A549 (cell line): Measurements from ENCODE around the gene GATA6. TPM values are rescaled to one million over a fixed set of nuclear protein-coding genes. Genes with fewer than 3 reads are reported as not detected.

Source experiments
- ATAC-seq, 2 experiments: fragments of 200-7000 bp in 1 of 2; fragments of >200 bp in 1 of 2; cut with Nextera tagmentation in 1 of 2; cut with Tn5 transposase in 1 of 2; 3 replicates each; pipeline versions ENCODE4 v1.8.0 to v1.9.1; 2018 to 2020; ENCODE audit warnings: mild to moderate bottlenecking in 1 of 2, moderate library complexity in 1 of 2
- CTCF ChIA-PET: fragments of 300-600 bp; sonication (Branson Sonifier 250); formaldehyde crosslinking; extraction: SDS; loops from one replicate; lab custom pipeline; 2021; ENCODE audit warnings: antibody characterized with exemption, inconsistent platforms; lab: Yijun Ruan, JAX
- POLR2A ChIA-PET: fragments of 350-600 bp; formaldehyde crosslinking; extraction: SDS; loops from one replicate; lab custom pipeline; 2021; ENCODE audit warnings: antibody characterized with exemption, inconsistent platforms; lab: Yijun Ruan, JAX
- DNase-seq, 2 experiments: peaks; one replicate each; pipeline versions ENCODE4 v3.0.0 to v3.0.0-alpha.2; 2011 to 2016; ENCODE audit warnings: low read depth in 1 of 2, low spot score in 1 of 2
- FAIRE-seq: peaks from 2 replicates; lab custom pipeline; 2011; peaks lifted over from hg19 to GRCh38; lab: Jason Lieb, UNC
- H3K27ac ChIP-seq, 2 experiments: fragments of >200 bp; sonication (Bioruptor Twin); formaldehyde crosslinking; 3 replicates each; pipeline ENCODE4 v1.5.1; 2016 to 2017
- H3K4me1 ChIP-seq: fragments of >200 bp; sonication (Bioruptor Twin); formaldehyde crosslinking; 3 replicates; pipeline ENCODE4 v1.6.1; 2016
- H3K4me2 ChIP-seq: fragments of >200 bp; sonication (Bioruptor Twin); formaldehyde crosslinking; 3 replicates; pipeline ENCODE4 v1.6.1; 2016
- H3K4me3 ChIP-seq: fragments of >200 bp; sonication (Bioruptor Twin); formaldehyde crosslinking; 3 replicates; pipeline ENCODE4 v1.5.1; 2016
- H3K9me3 ChIP-seq: fragments of >200 bp; sonication (Bioruptor Twin); formaldehyde crosslinking; 3 replicates; pipeline ENCODE4 v1.6.1; 2016
- BHLHE40 ChIP-seq: IDR thresholded peaks from 2 replicates; pipeline ENCODE4 v1.6.1; 2012; ENCODE audit warnings: low read depth, low read length, inconsistent platforms
- CBX2 ChIP-seq: fragments of 200-600 bp; sonication (generic); IDR thresholded peaks from 2 replicates; pipeline ENCODE4 v1.6.1; 2016; ENCODE audit warnings: low read depth, mild to moderate bottlenecking, borderline replicate concordance
- ELK1 ChIP-seq: fragments of 150-350 bp; IDR thresholded peaks from 2 replicates; pipeline ENCODE4 v1.6.1; 2014; ENCODE audit warnings: low read depth, mild to moderate bottlenecking, low read length
- EP300 ChIP-seq, 2 experiments: fragments of >200 bp; sonication (Bioruptor Twin); formaldehyde crosslinking; IDR thresholded peaks; 2 replicates in 1 of 2; 3 replicates in 1 of 2; pipeline ENCODE4 v1.6.1; 2016 to 2017
- ESRRA ChIP-seq: fragments of 150-350 bp; IDR thresholded peaks from 2 replicates; pipeline ENCODE4 v1.6.1; 2014; ENCODE audit warnings: mild to moderate bottlenecking, low read length, borderline replicate concordance
- FOXS1 ChIP-seq: fragments of 250-450 bp; sonication (Bioruptor Pico); IDR thresholded peaks from 2 replicates; pipeline ENCODE4 v1.5.0; 2020; ENCODE audit warnings: mild to moderate bottlenecking, moderate library complexity
- HOXB5 ChIP-seq: fragments of 250-450 bp; sonication (Bioruptor Pico); IDR thresholded peaks from 2 replicates; pipeline ENCODE4 v1.5.0; 2020; ENCODE audit warnings: mild to moderate bottlenecking, moderate library complexity
- JUN ChIP-seq, 2 experiments: fragments of >200 bp; sonication (Bioruptor Twin); formaldehyde crosslinking; IDR thresholded peaks; 2 replicates in 1 of 2; 3 replicates in 1 of 2; pipeline ENCODE4 v1.6.1; 2016 to 2017
- KDM5A ChIP-seq: fragments of 200-600 bp; sonication (generic); IDR thresholded peaks from 2 replicates; pipeline ENCODE4 v1.6.1; 2016; ENCODE audit warnings: antibody characterized with exemption, mild to moderate bottlenecking
- MYC ChIP-seq: IDR thresholded peaks from 2 replicates; pipeline ENCODE4 v1.6.1; 2012; ENCODE audit warnings: mild to moderate bottlenecking, inconsistent platforms, low read length, improper control_type of control experiment, borderline replicate concordance
- PBX3 ChIP-seq: IDR thresholded peaks from 2 replicates; pipeline ENCODE4 v1.6.1; 2012
- POLR2AphosphoS2 ChIP-seq: conservative IDR thresholded peaks from 2 replicates; pipeline ENCODE4 v1.6.1; 2012; ENCODE audit warnings: low read length, improper control_type of control experiment, inconsistent platforms
- RCOR1 ChIP-seq: fragments of 150-350 bp; IDR thresholded peaks from 2 replicates; pipeline ENCODE4 v1.6.1; 2014; ENCODE audit warnings: antibody characterized with exemption, low read length, low read depth
- REST ChIP-seq: fragments of 200-600 bp; sonication (generic); IDR thresholded peaks from 2 replicates; pipeline ENCODE4 v1.6.1; 2016; ENCODE audit warnings: antibody characterized with exemption, mild to moderate bottlenecking, moderate library complexity
- RNF2 ChIP-seq: fragments of 200-600 bp; sonication (generic); IDR thresholded peaks from 2 replicates; pipeline ENCODE4 v1.6.1; 2016; ENCODE audit warnings: low read depth, mild to moderate bottlenecking, antibody characterized with exemption, moderate library complexity, borderline replicate concordance
- SREBF2 ChIP-seq: fragments of 450-650 bp; IDR thresholded peaks from 2 replicates; pipeline ENCODE4 v1.6.1; 2014; ENCODE audit warnings: mild to moderate bottlenecking, moderate library complexity
- TFCP2L1 ChIP-seq: fragments of 250-450 bp; sonication (Bioruptor Pico); IDR thresholded peaks from 2 replicates; pipeline ENCODE4 v1.5.0; 2021; ENCODE audit warnings: mild to moderate bottlenecking
- ZSCAN20 ChIP-seq: fragments of 250-450 bp; sonication (Bioruptor Pico); IDR thresholded peaks from 2 replicates; pipeline ENCODE4 v1.8.0; 2022; ENCODE audit warnings: mild to moderate bottlenecking, moderate library complexity
- WGBS: methylation state at CpG from one replicate; pipeline ENCODE4 v1.1.6; 2017; ENCODE audit errors: missing lambda C conversion rate; 5-methylcytosine and 5-hydroxymethylcytosine counted together
- polyA plus RNA-seq, 4 experiments: library from polyadenylated mRNA; depleted of rRNA in 3 of 4; stranded (reverse); fragments of >200 nt; fragmentation: RNase III in 1 of 4; extraction: RNeasy Plus Mini Kit Qiagen cat#74134 plus additional on column Dnase treatment in 1 of 4; gene quantifications; 2 replicates in 3 of 4; 3 replicates in 1 of 4; pipeline ENCODE4 v1.2.3, GENCODE V29; 2011 to 2017

GATA6 gene
- polyA plus RNA-seq, 2 of the 4 experiments (the other 2 are of a cell fraction), result 1.2 to 1.3 TPM

GRCh38 chr18:22132258-22132657, 37.1 kb upstream of the GATA6 start:
- Histone ChIP-seq H3K4me2 (no peak overlapping the region), H3K4me3 (no peak overlapping the region), H3K27ac (no peak overlapping the region), H3K9me3 (no peaks in the 10 kb centered on the region), H3K4me1 (no peaks in the 10 kb centered on the region)
- WGBS, result 75% methylated on average over 2 of the region's 2 CpGs
- DNase-seq (no peak), FAIRE-seq (no peak), ATAC-seq (no peak)
- ChIA-PET POLR2A (no interaction called here), CTCF (no interaction called here)
- TF ChIP-seq ESRRA, result no peak
- no peak for TF ChIP-seq PBX3
- TF ChIP-seq POLR2AphosphoS2, result no peak
- no peak for TF ChIP-seq JUN (IDR thresholded peaks at IDR 0.05)

- H3K4me3 ChIP-seq, result no peak overlapping the region
- ATAC-seq (no peak), FAIRE-seq (no peak), DNase-seq (no peak)
- 74% methylated on average over 2 of the region's 2 CpGs for WGBS
- no peaks in the 10 kb centered on the region for H3K9me3 ChIP-seq
- no peak overlapping the region for H3K27ac ChIP-seq
- ChIA-PET CTCF (no interaction called here), POLR2A (no interaction called here)
- no peaks in the 10 kb centered on the region for H3K4me1 ChIP-seq
- H3K4me2 ChIP-seq, result no peak overlapping the region
- TF ChIP-seq MYC (no peak), ZSCAN20 (CRISPR knock-in tag) (no peak), KDM5A (no peak), HOXB5 (CRISPR knock-in tag) (no peak), BHLHE40 (no peak), RCOR1 (no peak), SREBF2 (no peak), PBX3 (no peak), RNF2 (no peak), EP300 (IDR thresholded peaks at IDR 0.05) (no peak), CBX2 (no peak), ELK1 (no peak), FOXS1 (CRISPR knock-in tag) (no peak), REST (no peak), TFCP2L1 (CRISPR knock-in tag) (no peak)
These were observed 36.6 kb upstream of the GATA6 start for GRCh38 chr18:22132763-22133162.
